GM12874 (cell line): ENCODE results near the gene PIGU.

ENCODE experiments used
- TF ChIP-seq, protein P1 (sequence below): IDR thresholded peaks from 2 replicates; pipeline ENCODE4 v1.5.1; 2011; ENCODE audit warnings: low read depth, mild to moderate bottlenecking, control low read depth, low read length, moderate library complexity; ENCODE audit not compliant: insufficient read depth

Gene PIGU

GRCh38 chr20:34525709-34526416 lies 151.0 kb downstream of the PIGU start:
- TF ChIP-seq, protein P1, sequence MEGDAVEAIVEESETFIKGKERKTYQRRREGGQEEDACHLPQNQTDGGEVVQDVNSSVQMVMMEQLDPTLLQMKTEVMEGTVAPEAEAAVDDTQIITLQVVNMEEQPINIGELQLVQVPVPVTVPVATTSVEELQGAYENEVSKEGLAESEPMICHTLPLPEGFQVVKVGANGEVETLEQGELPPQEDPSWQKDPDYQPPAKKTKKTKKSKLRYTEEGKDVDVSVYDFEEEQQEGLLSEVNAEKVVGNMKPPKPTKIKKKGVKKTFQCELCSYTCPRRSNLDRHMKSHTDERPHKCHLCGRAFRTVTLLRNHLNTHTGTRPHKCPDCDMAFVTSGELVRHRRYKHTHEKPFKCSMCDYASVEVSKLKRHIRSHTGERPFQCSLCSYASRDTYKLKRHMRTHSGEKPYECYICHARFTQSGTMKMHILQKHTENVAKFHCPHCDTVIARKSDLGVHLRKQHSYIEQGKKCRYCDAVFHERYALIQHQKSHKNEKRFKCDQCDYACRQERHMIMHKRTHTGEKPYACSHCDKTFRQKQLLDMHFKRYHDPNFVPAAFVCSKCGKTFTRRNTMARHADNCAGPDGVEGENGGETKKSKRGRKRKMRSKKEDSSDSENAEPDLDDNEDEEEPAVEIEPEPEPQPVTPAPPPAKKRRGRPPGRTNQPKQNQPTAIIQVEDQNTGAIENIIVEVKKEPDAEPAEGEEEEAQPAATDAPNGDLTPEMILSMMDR, result no peak

DNA sequence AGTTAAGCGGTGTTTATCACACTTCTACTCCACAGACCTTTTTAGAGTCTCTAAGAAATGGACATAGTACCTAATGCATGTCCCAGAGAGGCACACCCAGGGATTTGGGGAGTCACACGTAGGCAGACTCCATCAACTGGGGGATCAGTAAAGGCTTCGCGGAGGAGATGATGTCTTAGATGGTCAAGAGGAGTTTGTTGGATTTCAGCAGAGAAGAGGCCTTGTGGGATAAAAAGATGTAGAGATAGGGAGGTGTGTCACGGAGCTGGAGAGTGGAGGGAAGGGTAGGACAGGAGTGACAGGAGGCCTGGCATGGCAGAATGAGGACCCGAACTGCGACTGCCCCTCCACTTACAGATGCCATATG lies 151.6 kb downstream of the PIGU start:
- TF ChIP-seq, protein P1, result no peak

DNA sequence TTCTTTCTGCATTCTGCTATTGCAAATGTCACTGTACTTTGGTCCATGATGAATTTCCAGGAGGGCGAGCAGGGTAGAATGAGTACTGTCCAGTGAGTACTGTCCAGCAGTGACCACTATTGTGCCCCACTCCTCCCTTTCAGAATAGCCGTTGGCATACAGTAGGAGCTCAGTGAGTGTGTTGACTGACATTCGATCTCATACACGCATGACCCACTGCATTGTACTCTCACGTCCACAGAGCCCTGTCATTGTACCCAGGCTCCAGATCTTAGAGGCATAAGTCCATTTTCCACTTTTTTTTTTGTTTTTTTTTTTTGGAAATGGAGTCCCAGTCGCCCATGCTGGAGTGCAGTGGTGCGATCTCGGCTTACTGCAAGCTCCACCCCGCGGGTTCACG lies 152.5 kb downstream of the PIGU start:
- TF ChIP-seq, protein P1, result no peak

DNA sequence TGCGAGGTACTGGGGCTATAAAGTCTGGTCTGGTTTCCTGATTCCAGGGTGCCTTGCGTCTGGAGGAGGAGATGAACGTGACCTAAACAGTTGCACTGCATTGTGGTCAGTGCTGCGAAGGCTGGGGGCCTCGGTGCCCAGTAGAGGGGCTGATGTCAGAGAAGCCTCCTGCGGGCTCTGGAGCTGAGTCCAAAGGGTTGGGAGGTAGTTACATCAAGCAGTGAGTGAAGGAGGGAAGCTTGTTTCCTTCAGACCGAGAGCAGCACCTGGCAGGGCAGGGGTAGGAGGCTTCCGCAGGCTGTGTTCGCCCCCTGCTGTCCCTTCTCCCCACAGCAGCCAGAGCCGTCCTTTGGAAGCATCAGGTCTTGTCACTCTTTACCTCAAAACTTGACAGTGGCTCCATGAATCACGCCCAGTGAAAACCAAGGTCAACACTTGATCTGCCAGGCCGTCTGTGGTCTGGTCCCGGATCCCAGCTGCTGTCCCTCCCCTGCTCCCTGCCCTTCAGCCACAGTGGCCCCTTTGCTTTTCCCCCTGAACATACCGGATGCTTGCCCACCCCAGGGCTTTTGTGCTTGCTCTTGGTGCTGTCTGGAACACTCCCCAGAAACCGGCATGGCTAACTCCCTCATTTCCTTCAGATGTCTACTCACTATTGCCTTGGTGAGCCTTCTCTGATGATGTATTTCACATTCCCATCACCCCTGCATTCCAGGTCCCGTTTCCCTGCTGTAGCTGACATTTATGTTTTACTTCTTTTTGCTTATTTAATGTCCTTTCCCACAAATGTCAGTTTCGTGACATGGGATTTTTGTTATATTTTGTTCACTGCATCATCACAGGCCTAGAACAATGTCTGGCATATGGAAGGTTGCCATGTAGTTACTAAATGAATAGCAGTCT lies 153.7 kb downstream of the PIGU start:
- TF ChIP-seq, protein P1, result peak; percentile 69

DNA sequence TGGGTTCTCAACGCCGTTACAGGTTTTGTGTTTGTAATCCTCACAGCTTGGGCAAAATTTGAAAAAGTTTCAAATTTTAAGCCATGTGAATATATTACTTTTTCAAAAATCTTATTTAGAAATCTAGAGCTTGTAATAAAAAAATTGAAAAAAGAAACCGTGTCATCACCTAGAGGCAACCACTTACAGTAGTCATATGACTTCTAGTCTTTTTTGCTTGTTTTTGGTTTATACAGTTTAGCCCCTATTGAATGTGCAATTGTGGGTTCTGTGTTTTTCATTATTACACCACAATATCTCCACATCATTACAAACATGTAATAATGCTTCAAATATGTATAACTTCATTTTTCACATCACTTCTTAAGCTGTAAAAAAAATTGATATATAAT lies 159.8 kb downstream of the PIGU start:
- TF ChIP-seq, protein P1, result no peak

DNA sequence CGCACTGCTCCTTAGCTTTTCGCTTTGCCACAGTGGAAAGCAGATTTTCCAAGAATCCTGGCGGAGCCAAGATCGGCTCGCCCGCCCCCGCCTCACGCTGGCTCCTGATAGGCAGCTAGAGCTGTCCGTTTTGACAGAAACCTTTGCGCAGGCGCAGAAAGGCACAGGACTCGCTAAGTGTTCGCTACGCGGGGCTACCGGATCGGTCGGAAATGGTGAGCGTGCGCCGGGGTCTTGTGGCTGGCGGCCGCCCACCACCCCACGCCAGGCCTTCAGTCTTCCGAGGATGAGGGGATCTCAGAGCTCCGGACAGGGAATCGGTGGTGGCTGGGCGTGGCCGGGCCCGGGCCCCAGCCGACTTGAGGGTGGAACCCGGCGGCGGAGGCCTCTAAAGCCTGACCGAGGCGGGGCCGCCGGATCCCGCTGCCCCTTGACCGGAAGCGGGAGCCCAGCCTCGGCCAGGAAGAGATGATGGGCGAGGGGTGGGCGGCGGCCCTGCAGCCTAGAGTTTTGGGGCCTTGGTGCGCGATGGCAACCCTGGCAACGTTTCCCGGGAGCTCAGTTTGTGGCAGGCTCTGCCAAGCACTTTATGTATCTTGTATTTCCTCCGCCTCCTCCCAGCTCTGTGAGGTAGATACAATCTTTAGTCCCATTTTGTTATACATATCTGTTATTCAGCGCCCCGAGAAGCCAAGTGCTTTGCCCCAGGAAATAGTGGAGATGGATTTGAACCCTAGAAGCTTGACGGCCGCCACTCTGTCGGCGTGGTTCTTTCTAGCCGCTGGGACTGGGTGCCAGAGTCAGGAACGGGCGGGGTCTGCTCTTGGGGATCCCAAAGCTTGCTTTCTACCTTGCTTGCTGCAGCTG lies 160.4 kb downstream of the PIGU start, which contains the start of gene DYNLRB1:
Gene DYNLRB1, plus strand, starts transcription at position 176 of the 867 bp plus-strand sequence. Its CDS starts 37 bp downstream, at position 213.
- TF ChIP-seq, protein P1, result no peak
